OCI-LY3 (cell line): Measurements from ENCODE around the gene CHST11.

Experiments used
- H2AFZ ChIP-seq: fragments of 200-600, 300-600 bp; shearing (Covaris generic); 2 replicates; pipeline ENCODE4 v1.6.0; 2014; ENCODE audit warnings: antibody characterized with exemption, low read depth, low read length
- H3K27ac ChIP-seq: fragments of 200-600, 300-600 bp; sonication (generic); 2 replicates; pipeline ENCODE4 v1.5.1; 2014; ENCODE audit warnings: mild to moderate bottlenecking, low read length, moderate library complexity, mixed read lengths
- H3K27me3 ChIP-seq: fragments of 200-600, 300-600 bp; sonication (generic); 2 replicates; pipeline ENCODE4 v1.6.1; 2014; ENCODE audit warnings: low read depth, low read length, mixed read lengths
- H3K36me3 ChIP-seq: fragments of 200-600, 300-600 bp; sonication (generic); replicated peaks from 2 replicates; pipeline ENCODE3; 2014; ENCODE audit warnings: low read depth, low read length, mixed read lengths
- H3K4me1 ChIP-seq: fragments of 300-600, 200-600 bp; sonication (generic); 2 replicates; pipeline ENCODE4 v1.6.1; 2014; ENCODE audit warnings: low read length, mixed read lengths
- H3K4me2 ChIP-seq: fragments of 200-600, 300-600 bp; sonication (generic); 2 replicates; pipeline ENCODE4 v1.6.1; 2014; ENCODE audit warnings: low read length, mixed read lengths
- H3K4me3 ChIP-seq: fragments of 300-600, 200-600 bp; sonication (generic); 2 replicates; pipeline ENCODE4 v1.5.1; 2014; ENCODE audit warnings: antibody characterized with exemption, mild to moderate bottlenecking, low read length, moderate library complexity
- H3K79me2 ChIP-seq: fragments of 300-600, 200-600 bp; shearing (Covaris generic); 2 replicates; pipeline ENCODE4 v1.6.1; 2014; ENCODE audit warnings: mild to moderate bottlenecking, low read length, mixed read lengths
- H3K9ac ChIP-seq: fragments of 300-600, 200-600 bp; shearing (Covaris generic); 2 replicates; pipeline ENCODE4 v1.6.0; 2014; ENCODE audit warnings: mild to moderate bottlenecking, low read length, moderate library complexity
- H3K9me3 ChIP-seq: fragments of 200-600, 300-600 bp; shearing (Covaris generic); 2 replicates; pipeline ENCODE4 v1.6.1; 2014; ENCODE audit warnings: low read length, mixed read lengths; ENCODE audit not compliant: insufficient read depth
- H4K20me1 ChIP-seq: fragments of 200-600, 300-600 bp; sonication (generic); 2 replicates; pipeline ENCODE4 v1.6.1; 2016; ENCODE audit warnings: low read length, mixed read lengths; ENCODE audit not compliant: insufficient read depth
- CTCF ChIP-seq: fragments of 200-600, 300-600 bp; sonication (generic); IDR thresholded peaks from 2 replicates; pipeline ENCODE4 v1.5.1; 2014; ENCODE audit warnings: antibody characterized with exemption, low read length, low read depth
- EZH2phosphoT487 ChIP-seq: fragments of 200-600 bp; shearing (Covaris generic); IDR thresholded peaks from 2 replicates; pipeline ENCODE4 v1.6.1; 2018; ENCODE audit warnings: antibody characterized with exemption, mixed run types, low read depth

Gene CHST11

GRCh38 chr12:104638218-104638850 lies 181.6 kb downstream of the CHST11 start:
- Histone ChIP-seq H3K27me3 (no peaks in the 10 kb centered on the region), H3K36me3 (peaks cover 8% of the 10 kb centered on the region), H3K9ac (no peak overlapping the region), H3K79me2 (no peaks in the 10 kb centered on the region), H2AFZ (no peak overlapping the region), H3K4me1 (peaks cover 25% of the 10 kb centered on the region), H3K9me3 (peaks cover 13% of the 10 kb centered on the region; the same call in 1 of the 2 replicates), H3K4me3 (no peak overlapping the region), H3K27ac (no peak overlapping the region), H4K20me1 (no peaks in the 10 kb centered on the region), H3K4me2 (no peak overlapping the region)
- TF ChIP-seq EZH2phosphoT487 (no peak), CTCF (no peak)

- no peak overlapping the region for H3K4me2 ChIP-seq
- peaks cover 30% of the 10 kb centered on the region for H3K4me1 ChIP-seq
- H4K20me1 ChIP-seq = no peaks in the 10 kb centered on the region
- peaks cover 13% of the 10 kb centered on the region; the same call in 1 of the 2 replicates for H3K9me3 ChIP-seq
- no peak overlapping the region for H3K27ac ChIP-seq
- H3K79me2 ChIP-seq = no peaks in the 10 kb centered on the region
- H2AFZ ChIP-seq = no peak overlapping the region
- H3K36me3 ChIP-seq = peaks cover 8% of the 10 kb centered on the region
- no peak overlapping the region for H3K9ac ChIP-seq
- no peak for TF ChIP-seq EZH2phosphoT487
- no peak for TF ChIP-seq CTCF
- no peaks in the 10 kb centered on the region for H3K27me3 ChIP-seq
- H3K4me3 ChIP-seq = no peak overlapping the region
Observed at GRCh38 chr12:104638851-104639240, 182.1 kb downstream of the CHST11 start.

GRCh38 chr12:104640956-104641355 lies 184.2 kb downstream of the CHST11 start:
- Histone ChIP-seq H3K4me1 (peaks cover 40% of the 10 kb centered on the region), H3K4me3 (no peak overlapping the region), H3K9ac (no peak overlapping the region), H2AFZ (no peak overlapping the region), H3K27ac (no peak overlapping the region), H3K27me3 (no peaks in the 10 kb centered on the region), H3K36me3 (peaks cover 8% of the 10 kb centered on the region), H3K79me2 (no peaks in the 10 kb centered on the region), H3K9me3 (peaks cover 13% of the 10 kb centered on the region; the same call in 1 of the 2 replicates), H4K20me1 (no peaks in the 10 kb centered on the region), H3K4me2 (no peak overlapping the region)
- no peak for TF ChIP-seq CTCF
- TF ChIP-seq EZH2phosphoT487 = no peak

- Histone ChIP-seq H3K9me3 (peaks cover 13% of the 10 kb centered on the region; the same call in 1 of the 2 replicates), H3K4me3 (no peak overlapping the region), H3K27ac (peak overlapping the region; percentile 52), H3K9ac (0 out of 2 replicates have a peak overlapping the region, but pooled peaks have one; percentile 17), H3K36me3 (peaks cover 8% of the 10 kb centered on the region), H3K4me1 (peaks cover 40% of the 10 kb centered on the region), H2AFZ (no peak overlapping the region), H3K79me2 (no peaks in the 10 kb centered on the region), H3K4me2 (peak overlapping the region; percentile 52), H3K27me3 (no peaks in the 10 kb centered on the region), H4K20me1 (no peaks in the 10 kb centered on the region)
- TF ChIP-seq EZH2phosphoT487 (no peak), CTCF (peak; percentile 60)
Observed at GRCh38 chr12:104641862-104642261, 185.1 kb downstream of the CHST11 start.
